Amygdala (tissue), 56 donors: ENCODE data around the gene NLRP13.
"Not testable (repeated sequence)": the region's sequence is repeated elsewhere in the genome, so short reads cannot be mapped to it uniquely, and the experiment has no call there.

Experiments
- DNase-seq, 56 donors: peaks; one replicate each; lab custom pipeline; 2025; lab: John Stamatoyannopoulos, UW

NLRP13 gene, protein sequence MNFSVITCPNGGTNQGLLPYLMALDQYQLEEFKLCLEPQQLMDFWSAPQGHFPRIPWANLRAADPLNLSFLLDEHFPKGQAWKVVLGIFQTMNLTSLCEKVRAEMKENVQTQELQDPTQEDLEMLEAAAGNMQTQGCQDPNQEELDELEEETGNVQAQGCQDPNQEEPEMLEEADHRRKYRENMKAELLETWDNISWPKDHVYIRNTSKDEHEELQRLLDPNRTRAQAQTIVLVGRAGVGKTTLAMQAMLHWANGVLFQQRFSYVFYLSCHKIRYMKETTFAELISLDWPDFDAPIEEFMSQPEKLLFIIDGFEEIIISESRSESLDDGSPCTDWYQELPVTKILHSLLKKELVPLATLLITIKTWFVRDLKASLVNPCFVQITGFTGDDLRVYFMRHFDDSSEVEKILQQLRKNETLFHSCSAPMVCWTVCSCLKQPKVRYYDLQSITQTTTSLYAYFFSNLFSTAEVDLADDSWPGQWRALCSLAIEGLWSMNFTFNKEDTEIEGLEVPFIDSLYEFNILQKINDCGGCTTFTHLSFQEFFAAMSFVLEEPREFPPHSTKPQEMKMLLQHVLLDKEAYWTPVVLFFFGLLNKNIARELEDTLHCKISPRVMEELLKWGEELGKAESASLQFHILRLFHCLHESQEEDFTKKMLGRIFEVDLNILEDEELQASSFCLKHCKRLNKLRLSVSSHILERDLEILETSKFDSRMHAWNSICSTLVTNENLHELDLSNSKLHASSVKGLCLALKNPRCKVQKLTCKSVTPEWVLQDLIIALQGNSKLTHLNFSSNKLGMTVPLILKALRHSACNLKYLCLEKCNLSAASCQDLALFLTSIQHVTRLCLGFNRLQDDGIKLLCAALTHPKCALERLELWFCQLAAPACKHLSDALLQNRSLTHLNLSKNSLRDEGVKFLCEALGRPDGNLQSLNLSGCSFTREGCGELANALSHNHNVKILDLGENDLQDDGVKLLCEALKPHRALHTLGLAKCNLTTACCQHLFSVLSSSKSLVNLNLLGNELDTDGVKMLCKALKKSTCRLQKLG

DNA sequence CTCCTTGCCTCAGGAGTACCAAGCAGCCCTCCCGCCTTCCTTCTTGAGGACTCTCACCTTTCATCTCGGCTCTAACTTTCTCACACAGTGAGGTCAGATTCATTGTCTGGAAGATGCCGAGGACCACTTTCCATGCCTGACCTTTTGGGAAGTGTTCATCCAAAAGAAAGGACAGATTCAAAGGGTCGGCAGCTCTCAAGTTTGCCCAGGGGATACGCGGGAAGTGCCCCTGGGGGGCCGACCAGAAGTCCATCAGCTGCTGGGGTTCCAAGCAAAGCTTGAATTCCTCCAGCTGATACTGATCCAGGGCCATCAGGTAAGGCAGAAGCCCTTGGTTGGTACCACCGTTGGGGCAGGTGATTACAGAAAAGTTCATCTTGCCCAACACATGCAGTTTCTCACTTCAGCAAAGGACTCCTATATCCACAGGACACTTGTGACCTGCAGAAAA lies at the start of gene NLRP13:
NLRP13 (minus strand) TSS at position 401 of the 451 bp plus-strand sequence; CDS start at position 376, 25 bp downstream.
- no peak for DNase-seq

GRCh38 chr19:55980415-55980814 lies 48.3 kb upstream of the NLRP13 start:
- no peak for DNase-seq

DNA sequence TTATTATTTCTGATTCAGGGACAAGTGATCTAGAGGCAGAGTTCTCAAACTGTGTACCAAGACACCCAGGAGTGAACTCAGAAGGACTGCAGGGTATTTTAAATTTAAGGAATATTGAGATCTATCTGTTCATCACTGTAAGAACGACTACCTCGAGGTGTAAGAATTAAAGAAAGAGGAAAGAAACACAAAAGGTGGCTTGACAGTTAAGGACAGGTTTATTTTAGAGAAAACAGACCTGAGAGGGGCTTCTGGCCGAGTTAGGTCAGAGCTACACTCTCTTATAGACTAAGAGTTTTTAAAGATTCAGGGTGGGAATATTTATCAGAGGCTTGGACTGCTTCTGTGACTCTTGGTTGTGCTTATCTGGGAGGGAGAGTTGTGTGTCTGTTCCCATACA lies 41.8 kb upstream of the NLRP13 start:
- no peak for DNase-seq

- DNase-seq: no peak
Observed at GRCh38 chr19:55962186-55962585, 30.1 kb upstream of the NLRP13 start.

DNA sequence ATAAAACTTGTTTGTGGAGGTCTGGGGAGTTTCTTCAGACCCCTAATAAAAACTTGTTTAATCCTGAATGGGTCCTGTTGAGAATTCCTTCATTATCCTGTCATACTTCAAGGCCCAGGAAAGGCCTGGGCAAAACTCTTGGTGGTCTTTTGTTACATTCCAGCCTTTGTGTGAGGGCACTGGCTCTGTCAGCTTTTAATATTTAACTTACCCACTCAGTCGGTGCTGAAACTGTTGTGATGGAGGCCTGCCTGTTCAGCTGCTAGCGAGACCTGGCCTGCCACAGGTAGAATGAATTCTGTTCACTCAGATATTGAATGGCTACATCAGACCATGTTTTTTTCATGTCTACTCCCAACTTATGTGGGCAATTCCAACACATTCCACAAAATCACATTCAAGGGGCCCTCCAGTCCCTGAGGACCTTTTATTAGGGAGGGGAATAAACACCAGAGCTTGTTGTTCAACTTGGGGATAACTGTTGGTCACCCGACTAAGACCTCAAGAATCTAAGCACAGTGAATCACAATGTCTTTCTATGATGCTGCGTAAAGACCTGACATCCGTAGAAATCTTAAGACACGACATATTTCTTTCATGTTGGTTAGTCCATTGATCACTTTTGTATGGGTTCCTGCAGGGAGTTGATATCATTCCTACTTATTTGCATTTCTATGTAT lies 28.0 kb upstream of the NLRP13 start:
- no peak for DNase-seq

DNA sequence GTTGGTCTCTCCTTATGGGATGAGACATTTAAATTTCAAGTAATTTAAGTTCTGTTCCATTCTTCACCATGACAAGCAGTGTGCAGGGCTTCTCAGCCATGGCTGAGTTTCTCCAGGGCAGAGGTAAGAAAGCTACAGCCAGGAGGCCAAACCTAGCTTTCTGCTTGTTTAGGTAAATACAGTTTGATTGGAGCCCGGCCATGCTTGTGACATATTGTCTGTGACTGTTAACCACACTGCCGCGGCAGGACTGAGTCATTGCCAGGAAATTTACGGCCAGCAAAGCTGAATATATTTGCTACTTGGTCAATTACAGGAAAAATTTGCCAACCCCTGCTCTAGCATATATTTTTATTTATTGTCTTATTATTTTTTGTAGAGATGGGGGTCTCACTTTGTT lies 26.2 kb upstream of the NLRP13 start:
- no peak for DNase-seq

DNA sequence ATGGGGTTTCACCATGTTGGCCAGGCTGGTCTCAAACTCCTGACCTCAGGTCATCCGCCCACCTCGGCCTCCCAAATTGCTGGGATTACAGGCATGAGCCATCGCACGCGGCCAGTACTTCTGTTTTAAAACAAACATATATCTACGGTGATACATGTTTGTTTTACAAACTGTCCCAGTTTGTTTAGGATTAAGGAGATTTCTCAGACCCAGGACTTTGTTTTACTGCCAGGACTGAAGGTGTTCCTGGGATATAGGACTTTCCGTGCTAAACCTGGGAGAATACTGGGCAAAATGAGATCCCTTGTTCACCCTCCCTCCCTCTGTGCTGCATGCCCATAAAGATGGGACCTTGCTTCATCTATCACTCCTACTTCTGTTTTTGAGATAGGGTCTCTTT lies 24.3 kb upstream of the NLRP13 start:
- DNase-seq: no peak

GRCh38 chr19:55950566-55950965 lies 18.4 kb upstream of the NLRP13 start:
- not testable (repeated sequence) for DNase-seq

- no peak for DNase-seq
Observed at GRCh38 chr19:55947532-55947931, 15.4 kb upstream of the NLRP13 start, which contains the start of gene NLRP8. NLRP8 (plus strand) TSS chr19:55947832.

GRCh38 chr19:55940306-55940705 lies 8.2 kb upstream of the NLRP13 start:
- no peak for DNase-seq

DNA sequence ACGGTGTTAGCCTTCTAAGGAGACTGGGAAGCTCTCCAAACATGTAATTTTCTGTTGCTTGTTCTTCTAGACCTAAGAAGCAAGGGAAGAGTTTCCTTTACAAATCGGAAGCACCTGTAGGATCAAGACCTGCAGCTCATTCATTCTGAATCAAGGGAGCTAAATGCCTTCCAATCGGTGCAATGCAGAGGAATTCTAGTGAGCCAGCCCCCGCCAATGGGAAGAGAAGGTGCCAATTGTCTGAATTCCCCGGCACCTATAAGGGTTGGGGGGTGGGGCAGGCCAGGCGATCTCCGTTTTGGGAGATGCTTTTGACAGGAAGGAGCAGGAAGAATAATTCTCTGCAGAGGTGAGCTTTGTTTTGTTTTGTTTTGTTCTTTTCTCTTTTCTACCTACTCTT lies 7.1 kb upstream of the NLRP13 start:
- no peak for DNase-seq

GRCh38 chr19:55935206-55935605 lies 3.1 kb upstream of the NLRP13 start:
- no peak for DNase-seq

DNA sequence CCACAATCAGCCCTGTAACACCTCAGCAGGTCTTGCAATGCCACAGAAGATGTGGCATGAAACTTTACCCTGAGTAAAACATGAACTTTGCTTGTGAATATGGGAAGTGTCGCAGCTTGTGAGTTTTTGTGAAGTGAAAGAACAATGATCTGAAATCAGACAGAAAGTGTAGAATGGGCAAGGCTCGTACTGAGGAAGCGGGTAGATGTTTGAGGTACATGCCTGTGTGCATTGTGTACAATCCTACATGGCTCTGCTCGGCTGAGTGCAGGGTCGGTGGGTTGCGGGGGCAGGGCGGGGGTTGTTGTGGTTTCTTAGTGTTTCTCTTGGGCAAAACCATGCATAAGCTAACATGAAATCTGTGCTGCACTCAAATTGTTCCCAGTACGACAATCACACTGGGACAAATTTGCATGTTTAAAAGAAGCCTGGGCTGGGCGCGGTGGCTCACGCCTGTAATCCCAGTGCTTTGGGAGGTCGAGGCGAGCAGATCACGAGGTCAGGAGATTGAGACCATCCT lies 1.1 kb downstream of the NLRP13 start:
- no peak for DNase-seq

- not testable (repeated sequence) for DNase-seq
Observed at GRCh38 chr19:55929258-55929657, 2.9 kb downstream of the NLRP13 start.

GRCh38 chr19:55927991-55928390 lies 4.1 kb downstream of the NLRP13 start:
- no peak for DNase-seq

DNA sequence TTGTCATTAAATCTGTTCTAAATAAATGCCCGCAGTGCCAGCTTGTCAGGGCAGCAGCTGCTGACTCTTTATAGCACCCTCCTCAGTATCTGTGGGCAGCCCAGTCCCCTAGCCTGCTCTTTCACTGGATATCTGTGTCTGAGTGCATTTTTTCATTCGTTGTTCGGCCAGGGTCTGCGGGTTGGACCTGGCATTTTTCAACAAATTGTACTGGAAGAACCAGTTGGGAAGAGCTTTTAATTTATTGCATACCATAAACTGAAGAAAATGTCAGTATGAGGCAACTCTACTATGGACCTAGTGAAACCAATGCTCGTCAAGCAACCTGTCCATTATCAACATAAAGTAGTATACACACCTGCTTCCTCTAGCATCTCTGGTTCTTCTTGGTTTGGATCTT lies 8.6 kb downstream of the NLRP13 start:
- DNase-seq: no peak

- peak in 1 of 56 donors; percentile 2 for DNase-seq
Observed at GRCh38 chr19:55913643-55914268, 18.4 kb downstream of the NLRP13 start.

DNA sequence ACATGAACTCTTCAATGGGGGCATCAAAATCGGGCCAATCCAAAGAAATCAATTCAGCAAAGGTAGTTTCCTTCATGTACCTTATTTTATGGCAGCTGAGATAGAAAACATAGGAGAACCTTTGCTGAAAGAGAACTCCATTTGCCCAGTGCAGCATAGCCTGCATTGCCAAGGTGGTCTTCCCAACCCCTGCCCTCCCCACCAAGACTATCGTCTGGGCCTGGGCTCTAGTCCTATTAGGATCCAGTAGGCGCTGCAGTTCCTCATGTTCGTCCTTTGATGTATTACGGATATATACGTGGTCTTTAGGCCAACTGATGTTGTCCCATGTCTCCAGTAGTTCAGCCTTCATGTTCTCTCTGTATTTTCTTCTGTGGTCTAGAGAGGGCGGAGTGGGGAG lies 19.2 kb downstream of the NLRP13 start:
- no peak for DNase-seq

- DNase-seq: no peak
Observed at GRCh38 chr19:55909801-55910200, 22.3 kb downstream of the NLRP13 start.

DNA sequence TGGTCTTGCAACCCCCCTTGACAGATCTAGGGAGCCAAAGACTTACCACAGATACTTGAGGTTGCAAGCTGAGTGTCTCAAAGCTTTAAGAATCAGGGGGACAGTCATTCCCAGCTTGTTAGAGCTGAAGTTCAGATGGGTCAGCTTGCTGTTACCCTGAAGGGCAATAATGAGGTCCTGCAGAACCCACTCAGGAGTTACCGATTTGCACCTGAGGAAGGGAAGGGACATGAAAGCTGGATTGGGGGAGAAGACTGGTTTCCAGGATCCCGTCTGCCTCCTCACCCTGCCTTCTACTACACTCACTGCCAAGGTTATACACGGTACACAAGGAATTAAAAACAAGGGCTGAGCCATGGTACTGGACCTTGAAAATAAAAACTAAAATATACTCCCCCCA lies 24.4 kb downstream of the NLRP13 start:
- no peak for DNase-seq
